Measurements from ENCODE around the gene KCNJ6.

KCNJ6 gene

DNA sequence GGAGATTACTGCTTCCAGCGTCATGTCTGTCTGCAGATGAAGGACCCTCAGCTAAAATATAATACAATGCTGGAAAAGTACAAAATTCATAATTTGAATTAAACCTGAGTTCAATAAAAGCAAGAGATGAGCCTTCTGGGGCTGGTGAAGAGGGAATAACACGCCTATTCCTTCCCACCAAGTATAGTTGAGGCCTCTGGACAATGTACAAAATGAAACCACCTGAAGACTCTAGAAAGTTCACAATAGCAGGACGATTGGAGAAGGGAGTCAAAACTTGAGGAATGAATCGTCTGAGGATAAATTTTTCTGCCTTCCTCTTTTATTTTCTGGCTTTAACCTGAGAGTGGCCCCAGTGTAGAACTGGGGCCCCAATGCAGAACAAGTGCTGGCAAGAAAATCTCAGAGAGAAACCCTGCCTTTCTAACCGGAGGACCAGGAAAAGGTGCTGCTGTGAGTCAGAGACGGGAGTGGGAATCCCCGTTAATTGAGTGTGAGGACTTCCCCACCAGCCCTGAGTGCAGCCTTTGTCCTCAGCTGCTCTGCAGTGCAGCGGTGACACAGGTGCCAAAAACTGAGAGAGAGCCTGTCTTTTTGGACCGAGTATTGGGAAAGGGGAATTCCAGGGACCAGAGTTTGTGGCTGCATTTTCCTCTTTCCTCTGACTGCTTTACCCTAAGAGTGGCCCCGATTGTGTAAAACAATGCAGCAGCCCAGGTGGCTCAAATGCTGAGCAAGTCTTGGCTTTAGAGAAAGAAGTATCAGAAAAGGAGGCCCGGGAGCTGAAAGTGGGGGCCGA, 284.7 kb downstream of the KCNJ6 start:
- DNase-seq = no peak

GRCh38 chr21:37630872-37631271, 285.4 kb downstream of the KCNJ6 start:
- no peak for DNase-seq

DNA sequence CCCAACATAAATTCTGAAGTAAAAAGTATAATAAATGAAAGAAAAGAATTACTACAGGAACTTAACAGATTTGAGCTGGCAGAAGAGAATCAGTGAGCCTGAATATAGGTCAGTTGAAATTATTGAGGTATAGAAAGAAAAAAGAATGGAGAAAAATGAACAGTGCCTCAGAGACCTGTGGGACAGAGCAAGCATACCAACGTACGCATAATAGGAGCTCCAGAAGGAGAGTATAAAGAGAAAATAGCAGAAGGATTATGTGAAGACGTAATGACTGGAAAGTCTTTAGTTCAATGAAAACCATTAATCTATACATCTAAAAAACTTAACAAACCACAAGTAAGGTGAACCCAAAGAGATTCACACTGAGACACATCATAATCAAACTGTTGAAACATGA, 287.9 kb downstream of the KCNJ6 start:
- DNase-seq = no peak

- DNase-seq = no peak
Observed at GRCh38 chr21:37627561-37627960, 288.7 kb downstream of the KCNJ6 start.

DNA sequence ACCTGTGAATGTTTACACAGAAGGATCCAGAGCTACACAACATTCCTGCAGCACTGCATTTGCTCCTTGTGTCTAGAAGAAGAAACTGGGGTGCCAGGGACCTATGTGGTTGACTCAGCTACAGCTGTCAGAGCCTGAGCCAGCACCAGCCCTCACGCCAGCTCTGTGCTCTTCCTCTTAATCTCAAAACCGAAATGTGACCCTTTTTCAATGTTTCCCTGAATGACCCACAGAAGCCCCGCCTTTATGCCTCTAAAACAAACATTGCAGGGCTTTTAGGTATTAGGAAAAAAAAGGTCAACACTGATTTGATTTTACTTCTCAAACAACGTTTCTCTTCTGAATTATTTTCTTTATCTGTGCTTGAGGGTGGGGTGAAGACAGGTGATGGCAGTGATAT, 289.2 kb downstream of the KCNJ6 start:
- DNase-seq = no peak

GRCh38 chr21:37626320-37626719, 289.9 kb downstream of the KCNJ6 start:
- DNase-seq = no peak

GRCh38 chr21:37623689-37624088, 292.6 kb downstream of the KCNJ6 start:
- no peak for DNase-seq

GRCh38 chr21:37623183-37623582, 293.1 kb downstream of the KCNJ6 start:
- DNase-seq = no peak

DNA sequence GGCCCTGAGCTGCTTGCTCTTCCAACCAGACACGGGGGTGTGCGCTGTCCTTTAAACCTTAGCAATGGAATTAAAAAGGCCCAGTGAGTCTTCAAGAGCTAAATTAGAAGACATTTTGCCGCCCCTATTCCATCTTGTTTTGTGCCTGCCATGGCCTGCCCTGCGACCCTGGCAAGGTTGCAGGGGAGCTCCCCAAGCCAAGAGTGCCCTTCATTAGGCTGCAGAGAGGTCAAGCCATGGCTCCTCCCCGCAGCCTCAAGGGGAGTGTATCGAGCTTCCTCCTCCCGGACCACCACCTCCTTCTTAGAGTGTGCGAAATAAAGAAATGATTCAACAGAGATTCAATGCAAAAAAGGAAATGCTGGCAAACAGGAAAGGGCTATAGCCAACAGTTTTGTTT, 293.5 kb downstream of the KCNJ6 start:
- DNase-seq = no peak

- no peak for DNase-seq
Observed at GRCh38 chr21:37620401-37620800, 295.9 kb downstream of the KCNJ6 start.

- DNase-seq = no peak
Observed at GRCh38 chr21:37619464-37619974, 296.7 kb downstream of the KCNJ6 start.

DNA sequence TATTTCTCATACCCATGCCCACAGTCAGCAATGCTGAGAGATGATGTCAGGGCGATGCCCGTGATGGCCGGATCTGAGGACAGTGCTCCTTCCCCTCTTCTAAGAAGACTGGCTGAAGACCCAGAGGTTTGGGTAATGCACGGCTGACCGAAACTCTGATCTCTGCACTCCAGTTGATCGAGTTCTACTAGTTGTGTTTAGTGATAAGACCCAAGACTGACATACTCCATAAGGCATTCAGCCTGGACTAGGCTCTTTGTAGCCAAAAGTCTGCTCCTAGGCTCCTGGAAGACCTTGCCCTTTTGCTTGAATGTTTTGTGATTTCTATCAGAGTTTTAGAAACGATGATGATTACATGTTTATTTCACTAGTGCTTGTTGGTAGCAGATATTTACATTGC, 298.2 kb downstream of the KCNJ6 start:
- no peak for DNase-seq

DNA sequence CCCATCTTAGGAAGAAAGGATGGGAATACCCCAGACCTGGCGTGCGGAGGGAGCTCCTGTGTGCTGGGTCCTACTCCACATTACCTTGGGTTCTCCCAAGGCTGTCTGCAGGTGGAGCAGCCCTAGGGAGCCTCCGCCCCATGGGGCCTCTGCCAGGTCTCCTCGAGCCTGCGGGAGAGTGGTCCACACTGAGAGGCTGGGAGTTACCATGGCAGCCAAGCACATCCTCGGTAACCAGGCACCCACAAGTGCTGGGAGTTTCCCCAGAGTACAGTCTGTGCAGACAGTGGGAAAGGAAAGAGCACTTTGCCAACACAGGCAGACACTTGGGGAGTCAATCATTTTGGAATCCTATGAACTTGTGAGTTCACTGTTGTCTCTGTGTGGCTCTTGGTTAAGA, 300.3 kb downstream of the KCNJ6 start:
- DNase-seq = no peak

DNA sequence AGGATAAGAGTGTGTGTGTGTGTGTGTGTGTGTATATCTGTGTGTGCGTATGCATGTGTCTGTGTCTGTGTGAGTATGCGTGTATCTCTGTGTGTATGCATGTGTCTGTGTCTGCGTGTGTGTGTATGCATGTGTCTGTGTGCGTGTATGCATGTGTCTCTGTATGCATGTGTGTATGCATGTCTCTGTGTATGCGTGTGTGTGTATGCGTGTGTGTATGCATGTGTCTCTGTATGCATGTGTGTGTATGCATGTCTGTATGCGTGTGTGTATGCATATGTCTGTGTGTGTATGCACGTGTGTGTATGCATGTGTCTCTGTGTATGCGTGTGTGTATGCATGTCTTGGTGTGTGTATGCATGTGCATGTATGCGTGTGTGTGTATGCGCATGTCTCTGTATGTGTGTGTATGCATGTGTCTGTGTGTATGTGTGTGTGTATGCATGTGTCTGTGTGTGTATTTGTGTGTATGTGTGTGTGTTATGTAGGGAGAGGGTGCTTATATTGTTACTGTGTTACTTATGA, 301.8 kb downstream of the KCNJ6 start:
- DNase-seq = no peak

DNA sequence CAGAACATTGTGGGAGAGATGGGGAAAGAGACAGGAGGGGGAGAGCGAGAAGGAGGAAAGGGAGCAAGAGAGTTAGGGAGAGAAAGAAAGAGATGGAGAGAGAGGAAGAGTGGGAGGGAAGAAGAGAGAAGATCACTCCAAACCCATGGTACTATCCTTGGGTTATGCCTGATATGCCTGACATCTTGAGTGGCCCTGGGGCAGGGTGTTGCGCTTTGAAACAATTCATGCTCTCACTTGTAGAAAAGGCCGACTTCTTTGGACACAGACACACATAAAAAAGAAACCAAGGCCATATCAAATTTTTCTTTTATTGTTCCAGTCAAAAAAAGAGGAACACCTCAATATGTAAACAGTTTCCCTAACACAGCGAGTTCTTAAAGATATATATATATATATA, 309.2 kb downstream of the KCNJ6 start:
- DNase-seq = no peak

- DNase-seq = peak; percentile 49
Observed at GRCh38 chr21:37606549-37606948, 309.7 kb downstream of the KCNJ6 start.

DNA sequence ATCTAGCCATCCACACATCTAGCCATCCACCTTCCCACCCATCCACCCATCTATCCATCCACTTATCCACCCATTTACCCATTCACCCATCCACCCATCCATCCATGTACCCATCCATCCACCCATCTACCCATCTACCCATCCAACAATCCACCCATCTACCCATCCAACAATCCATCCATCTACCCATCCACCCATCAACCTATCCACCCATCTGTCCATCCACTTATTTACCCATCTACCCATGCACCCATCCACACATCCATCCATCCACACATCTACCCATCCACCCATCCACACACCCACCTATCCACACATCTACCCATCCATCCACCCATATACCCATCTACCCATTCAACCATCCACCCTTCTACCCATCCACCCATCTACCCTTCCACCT, 311.3 kb downstream of the KCNJ6 start:
- DNase-seq = no peak

DNA sequence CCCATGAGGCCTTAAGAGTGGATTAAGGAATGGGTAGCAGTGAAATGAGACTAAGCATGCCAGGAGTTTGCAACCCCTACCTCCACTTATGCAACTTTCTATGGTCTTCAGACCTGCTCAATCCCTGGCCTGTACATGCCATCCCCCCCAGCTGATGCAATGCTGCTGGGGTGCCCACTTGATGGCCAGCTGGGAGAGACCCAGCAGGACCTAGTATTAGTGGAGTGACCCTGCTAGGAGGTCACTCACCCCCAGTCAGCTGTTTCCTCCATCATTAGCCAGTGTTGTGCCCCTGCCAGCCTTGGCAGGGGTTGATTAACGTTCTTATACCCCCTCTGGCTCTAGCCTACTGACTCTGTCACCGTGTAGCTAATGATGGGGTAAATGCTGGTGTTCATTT, 313.1 kb downstream of the KCNJ6 start:
- DNase-seq = no peak

- DNase-seq = no peak
Observed at GRCh38 chr21:37601915-37602314, 314.3 kb downstream of the KCNJ6 start.

DNA sequence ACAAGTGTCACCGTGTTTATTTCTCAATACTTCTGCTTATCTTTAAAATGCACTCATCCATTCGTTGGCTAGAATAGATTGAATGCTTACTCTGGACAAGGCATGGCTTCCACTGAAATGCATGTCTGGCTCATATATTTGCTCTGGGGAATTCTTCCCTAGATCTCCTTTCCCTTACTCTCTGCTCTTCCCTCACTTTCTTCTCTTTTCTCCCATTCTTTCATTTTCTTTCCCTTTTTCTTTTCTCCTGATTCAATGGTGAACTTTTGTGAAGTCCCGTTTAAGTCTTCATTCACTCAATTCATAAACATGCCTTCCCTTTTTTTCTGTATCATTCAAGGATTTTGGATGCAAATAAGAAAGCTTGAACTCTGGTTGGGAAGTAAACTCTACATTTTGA, 315.2 kb downstream of the KCNJ6 start:
- no peak for DNase-seq

DNA sequence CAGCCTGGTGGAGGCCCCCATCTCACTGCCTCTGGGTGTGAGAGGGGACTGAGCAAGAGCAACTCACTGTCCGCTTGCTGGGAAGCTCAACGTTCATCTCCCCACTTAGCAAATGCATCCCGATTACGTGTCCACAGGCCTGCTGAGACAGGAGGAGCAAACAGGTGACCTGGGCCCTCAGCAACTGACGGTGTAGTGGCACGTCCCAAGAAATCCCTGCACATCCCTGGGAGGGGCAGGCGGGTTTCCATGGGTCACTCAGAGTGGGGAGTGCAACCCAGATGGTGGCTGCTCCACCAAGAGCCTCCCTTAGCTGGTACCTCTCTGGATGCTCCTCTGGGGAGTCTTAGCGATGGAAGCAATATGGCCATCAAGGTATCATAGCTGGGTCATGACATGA, 320.3 kb downstream of the KCNJ6 start:
- DNase-seq = no peak

- no peak for DNase-seq
Observed at GRCh38 chr21:37594472-37594951, 321.7 kb downstream of the KCNJ6 start.

- no peak for DNase-seq
Observed at GRCh38 chr21:37593740-37594471, 322.4 kb downstream of the KCNJ6 start.

GRCh38 chr21:37593015-37593414, 323.2 kb downstream of the KCNJ6 start:
- DNase-seq = no peak
